Stomach (tissue), 4 donors: ENCODE results near the gene HORMAD2.

ENCODE experiments used
- CTCF ChIP-seq, 7 experiments: fragments of 450-650 bp in 4 of 7; fragments of 200-600 bp in 3 of 7; sonication (generic) in 3 of 7; IDR thresholded peaks; one replicate each; pipeline ENCODE4 v1.5.1; 2016 to 2019; ENCODE audit warnings: antibody characterized with exemption in 7 of 7, control low read depth in 2 of 7, mild to moderate bottlenecking in 1 of 7
- EP300 ChIP-seq: sonication (generic); formaldehyde crosslinking; IDR thresholded peaks from one replicate; pipeline ENCODE4 v1.6.1; 2017; ENCODE audit warnings: antibody characterized with exemption

GRCh38 chr22:30167734-30168133 is 87.5 kb downstream of the HORMAD2 start:
- TF ChIP-seq CTCF (IDR thresholded peaks at IDR 0.05): no peak
- no peak for TF ChIP-seq EP300
